Rectal smooth muscle tissue (tissue), 1 donor: Measurements from ENCODE around the gene TSEN15.
A peak's percentile ranks its signal among the peaks of the same experiment; 100 is the strongest.

Experiments
- H3K27ac ChIP-seq: one replicate; pipeline ENCODE4 v1.7.0; 2013; ENCODE audit warnings: low read depth, low read length, inconsistent platforms
- H3K27me3 ChIP-seq: one replicate; pipeline ENCODE4 v1.7.0; 2013; ENCODE audit warnings: low read length; ENCODE audit not compliant: control insufficient read depth, insufficient read depth
- H3K36me3 ChIP-seq: one replicate; pipeline ENCODE4 v1.7.0; 2013; ENCODE audit warnings: low read length; ENCODE audit not compliant: control insufficient read depth, insufficient read depth
- H3K4me1 ChIP-seq: one replicate; pipeline ENCODE4 v1.7.0; 2013; ENCODE audit warnings: low read length; ENCODE audit not compliant: control insufficient read depth, insufficient read depth
- H3K4me3 ChIP-seq: one replicate; pipeline ENCODE4 v1.7.0; 2013; ENCODE audit warnings: low read length
- H3K9ac ChIP-seq: one replicate; pipeline ENCODE4 v1.7.0; 2013; ENCODE audit warnings: low read length

TSEN15 gene

GRCh38 chr1:184020855-184021254 lies 30.7 kb upstream of the TSEN15 start:
- no peaks in the 10 kb centered on the region for H3K36me3 ChIP-seq
- H3K27me3 ChIP-seq: no peaks in the 10 kb centered on the region
- H3K27ac ChIP-seq: peak overlapping the region; percentile 50
- H3K4me1 ChIP-seq: peaks cover 30% of the 10 kb centered on the region
- H3K9ac ChIP-seq: no peak overlapping the region
- no peak overlapping the region for H3K4me3 ChIP-seq

GRCh38 chr1:184021728-184022127 lies 29.8 kb upstream of the TSEN15 start:
- peaks cover 30% of the 10 kb centered on the region for H3K4me1 ChIP-seq

GRCh38 chr1:184022668-184023067 lies 28.9 kb upstream of the TSEN15 start:
- Histone ChIP-seq H3K4me1 (peaks cover 30% of the 10 kb centered on the region), H3K4me3 (no peak overlapping the region), H3K9ac (no peak overlapping the region), H3K27ac (peak overlapping the region; percentile 50), H3K27me3 (no peaks in the 10 kb centered on the region), H3K36me3 (no peaks in the 10 kb centered on the region)

More at GRCh38 chr1:184021728-184022127, 29.8 kb upstream of the TSEN15 start:
- Histone ChIP-seq H3K36me3 (no peaks in the 10 kb centered on the region), H3K9ac (no peak overlapping the region), H3K27ac (peak overlapping the region; percentile 50), H3K4me3 (no peak overlapping the region), H3K27me3 (no peaks in the 10 kb centered on the region)

- no peak overlapping the region for H3K4me3 ChIP-seq
- no peaks in the 10 kb centered on the region for H3K27me3 ChIP-seq
- H3K4me1 ChIP-seq: peaks cover 30% of the 10 kb centered on the region
- no peaks in the 10 kb centered on the region for H3K36me3 ChIP-seq
- H3K27ac ChIP-seq: peak overlapping the region; percentile 50
- no peak overlapping the region for H3K9ac ChIP-seq
Observed at GRCh38 chr1:184023171-184023570, 28.4 kb upstream of the TSEN15 start.

- peaks cover 30% of the 10 kb centered on the region for H3K4me1 ChIP-seq
- no peaks in the 10 kb centered on the region for H3K27me3 ChIP-seq
- H3K27ac ChIP-seq: peak overlapping the region; percentile 69
- H3K36me3 ChIP-seq: no peaks in the 10 kb centered on the region
- H3K4me3 ChIP-seq: no peak overlapping the region
- H3K9ac ChIP-seq: no peak overlapping the region
Observed at GRCh38 chr1:184025242-184025675, 26.3 kb upstream of the TSEN15 start.

GRCh38 chr1:184027826-184028695 lies 23.5 kb upstream of the TSEN15 start:
- H3K27me3 ChIP-seq: no peaks in the 10 kb centered on the region
- H3K36me3 ChIP-seq: no peaks in the 10 kb centered on the region
- H3K9ac ChIP-seq: no peak overlapping the region
- no peak overlapping the region for H3K4me3 ChIP-seq
- no peak overlapping the region for H3K27ac ChIP-seq
- H3K4me1 ChIP-seq: peaks cover 12% of the 10 kb centered on the region

GRCh38 chr1:184028854-184029623 lies 22.5 kb upstream of the TSEN15 start:
- peaks cover 11% of the 10 kb centered on the region for H3K4me1 ChIP-seq
- no peak overlapping the region for H3K9ac ChIP-seq
- H3K27ac ChIP-seq: peak overlapping the region; percentile 10

GRCh38 chr1:184030433-184031091 lies 21.0 kb upstream of the TSEN15 start:
- Histone ChIP-seq H3K4me3 (no peak overlapping the region), H3K27ac (no peak overlapping the region), H3K9ac (no peak overlapping the region), H3K36me3 (no peaks in the 10 kb centered on the region), H3K4me1 (peaks cover 2% of the 10 kb centered on the region), H3K27me3 (no peaks in the 10 kb centered on the region)

More at GRCh38 chr1:184028854-184029623, 22.5 kb upstream of the TSEN15 start:
- H3K27me3 ChIP-seq: no peaks in the 10 kb centered on the region
- H3K36me3 ChIP-seq: no peaks in the 10 kb centered on the region
- H3K4me3 ChIP-seq: no peak overlapping the region

GRCh38 chr1:184031092-184031408 lies 20.5 kb upstream of the TSEN15 start:
- H3K36me3 ChIP-seq: no peaks in the 10 kb centered on the region

GRCh38 chr1:184031409-184032107 lies 20.0 kb upstream of the TSEN15 start:
- H3K27ac ChIP-seq: no peak overlapping the region

More at GRCh38 chr1:184031092-184031408, 20.5 kb upstream of the TSEN15 start:
- H3K27ac ChIP-seq: no peak overlapping the region
- no peak overlapping the region for H3K4me3 ChIP-seq
- no peak overlapping the region for H3K9ac ChIP-seq
- peaks cover 4% of the 10 kb centered on the region for H3K27me3 ChIP-seq
- peaks cover 5% of the 10 kb centered on the region for H3K4me1 ChIP-seq

GRCh38 chr1:184032306-184032929 lies 19.1 kb upstream of the TSEN15 start:
- H3K27me3 ChIP-seq: peaks cover 6% of the 10 kb centered on the region
- no peaks in the 10 kb centered on the region for H3K36me3 ChIP-seq
- H3K4me3 ChIP-seq: no peak overlapping the region
- H3K4me1 ChIP-seq: peaks cover 5% of the 10 kb centered on the region
- no peak overlapping the region for H3K27ac ChIP-seq
- H3K9ac ChIP-seq: no peak overlapping the region

More at GRCh38 chr1:184031409-184032107, 20.0 kb upstream of the TSEN15 start:
- H3K27me3 ChIP-seq: peaks cover 6% of the 10 kb centered on the region
- no peak overlapping the region for H3K9ac ChIP-seq
- peaks cover 5% of the 10 kb centered on the region for H3K4me1 ChIP-seq
- no peak overlapping the region for H3K4me3 ChIP-seq
- no peaks in the 10 kb centered on the region for H3K36me3 ChIP-seq
